Measurements from ENCODE around the gene PSMB4.

DNA sequence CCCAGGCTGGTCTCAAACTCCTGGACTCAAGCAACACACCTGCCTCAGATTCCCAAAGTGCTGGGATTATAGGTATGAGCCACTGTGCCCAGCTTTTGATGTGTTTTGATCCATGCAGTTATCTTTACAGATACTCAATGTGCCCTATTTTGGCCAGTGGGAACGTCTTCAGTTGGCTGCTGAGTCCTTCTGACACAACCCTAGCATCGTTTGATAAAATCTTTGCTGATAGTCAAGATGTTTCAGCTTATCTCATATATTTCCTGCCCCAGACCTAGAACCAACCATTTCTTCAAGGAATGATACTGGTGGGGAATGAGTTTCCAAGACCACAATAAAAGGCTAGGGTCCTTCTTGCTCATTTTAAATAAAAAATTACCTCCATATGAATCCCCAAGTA is 48.3 kb downstream of the PSMB4 start:
- TF ChIP-seq CTCF (conservative IDR thresholded peaks at IDR 0.05; ENCODE audit: low read depth in 2 of 2) = no peak
- TF ChIP-seq JUNB (IDR thresholded peaks at IDR 0.05; ENCODE audit: unreplicated experiment) = no peak
- TF ChIP-seq EZH2phosphoT487 (IDR thresholded peaks at IDR 0.05; ENCODE audit: unreplicated experiment) = no peak

All from GM23338 (cell line).